Upper lobe of right lung (tissue), 1 donor: ENCODE measurements around the gene CDK13. TPM values are rescaled to one million over a fixed set of nuclear protein-coding genes. Genes with fewer than 3 reads are reported as not detected.
A peak's percentile ranks its signal among the peaks of the same experiment; 100 is the strongest.

Source experiments
- ATAC-seq: fragments of 200-7000 bp; cut with Tn5 transposase; one replicate; pipeline ENCODE4 v1.9.1; 2020; ENCODE audit warnings: mild to moderate bottlenecking, moderate library complexity
- DNase-seq: peaks from one replicate; pipeline ENCODE4 v3.0.0-alpha.2; 2020
- H3K27ac ChIP-seq: fragments of 200-600 bp; one replicate; pipeline ENCODE4 v1.8.0; 2022
- H3K27me3 ChIP-seq: fragments of 200-600 bp; one replicate; pipeline ENCODE4 v1.8.0; 2022; ENCODE audit warnings: mild to moderate bottlenecking
- H3K36me3 ChIP-seq: fragments of 200-600 bp; one replicate; pipeline ENCODE4 v1.8.0; 2022
- H3K4me1 ChIP-seq: fragments of 200-600 bp; one replicate; pipeline ENCODE4 v1.8.0; 2022
- H3K4me3 ChIP-seq: fragments of 200-600 bp; one replicate; pipeline ENCODE4 v1.8.0; 2022; ENCODE audit warnings: mild to moderate bottlenecking
- H3K9me3 ChIP-seq: fragments of 200-600 bp; one replicate; pipeline ENCODE4 v1.8.0; 2022
- CTCF ChIP-seq: fragments of 200-600 bp; IDR thresholded peaks from one replicate; pipeline ENCODE4 v1.8.0; 2022; ENCODE audit warnings: antibody characterized with exemption
- intact Hi-C: fragments of 100-400 bp; cut with DNase I; formaldehyde crosslinking; loops from one replicate; pipeline ENCODE4 v1.11.0; 2022
- total RNA-seq: library from RNA; stranded (reverse); fragmentation: NEBNext Ultra II Directional; extraction: Animal tissue kit (Norgen Biotek cat#: 25700); gene quantifications from one replicate; pipeline ENCODE4 v1.2.1, GENCODE V29; 2021
- donor health status: DM: no; HTN: yes; CAD: no; lungs with severe emphysema.

The CDK13 gene
- total RNA-seq, 1 donor from 2014 or later = 51.4 TPM

- H3K4me3 ChIP-seq = no peak overlapping the region
- H3K27ac ChIP-seq = peak overlapping the region; percentile 24
- H3K36me3 ChIP-seq = peaks cover 21% of the 10 kb centered on the region
- H3K4me1 ChIP-seq = no peaks in the 10 kb centered on the region
- no peak for ATAC-seq
- intact Hi-C loops = loop anchor here (10.0 kb wide), 1 partner anchor 164 kb away; no protein-coding TSS in a partner anchor
- H3K9me3 ChIP-seq = no peaks in the 10 kb centered on the region
- no peak for TF ChIP-seq CTCF
- no peak for DNase-seq
- no peaks in the 10 kb centered on the region for H3K27me3 ChIP-seq
Observed at GRCh38 chr7:40058636-40059035, 108.6 kb downstream of the CDK13 start.

- ATAC-seq = no peak
- H3K36me3 ChIP-seq = peaks cover 17% of the 10 kb centered on the region
- H3K9me3 ChIP-seq = no peaks in the 10 kb centered on the region
- TF ChIP-seq CTCF = no peak
- intact Hi-C loops = loop anchor here (10.0 kb wide), 1 partner anchor 164 kb away; no protein-coding TSS in a partner anchor
- no peaks in the 10 kb centered on the region for H3K4me1 ChIP-seq
- DNase-seq = no peak
- H3K27me3 ChIP-seq = no peaks in the 10 kb centered on the region
- H3K27ac ChIP-seq = peak overlapping the region; percentile 24
- H3K4me3 ChIP-seq = no peak overlapping the region
Observed at GRCh38 chr7:40059057-40059456, 109.0 kb downstream of the CDK13 start.

- TF ChIP-seq CTCF = no peak
- intact Hi-C loops = no loop called here
- ATAC-seq = no peak
- H3K27me3 ChIP-seq = no peaks in the 10 kb centered on the region
- no peak overlapping the region for H3K27ac ChIP-seq
- peaks cover 5% of the 10 kb centered on the region for H3K36me3 ChIP-seq
- H3K9me3 ChIP-seq = no peaks in the 10 kb centered on the region
- no peak overlapping the region for H3K4me3 ChIP-seq
- H3K4me1 ChIP-seq = no peaks in the 10 kb centered on the region
- DNase-seq = no peak
Observed at GRCh38 chr7:40072268-40072667, 122.2 kb downstream of the CDK13 start.

- Histone ChIP-seq H3K4me1 (no peaks in the 10 kb centered on the region), H3K27me3 (no peaks in the 10 kb centered on the region), H3K9me3 (no peaks in the 10 kb centered on the region), H3K27ac (no peak overlapping the region), H3K36me3 (no peaks in the 10 kb centered on the region), H3K4me3 (no peak overlapping the region)
- TF ChIP-seq CTCF = no peak
- no peak for DNase-seq
- no peak for ATAC-seq
- intact Hi-C loops = no loop called here
Observed at GRCh38 chr7:40073239-40073638, 123.2 kb downstream of the CDK13 start.

- Histone ChIP-seq H3K27me3 (no peaks in the 10 kb centered on the region), H3K27ac (no peak overlapping the region), H3K4me3 (no peak overlapping the region), H3K4me1 (no peaks in the 10 kb centered on the region), H3K36me3 (peaks cover 29% of the 10 kb centered on the region), H3K9me3 (no peaks in the 10 kb centered on the region)
- peak; percentile 71 for ATAC-seq
- DNase-seq = no peak
- intact Hi-C loops = no loop called here
- no peak for TF ChIP-seq CTCF
Observed at GRCh38 chr7:40077849-40078248, 127.8 kb downstream of the CDK13 start.

- H3K27ac ChIP-seq = no peak overlapping the region
- peaks cover 90% of the 10 kb centered on the region for H3K36me3 ChIP-seq
- H3K9me3 ChIP-seq = no peaks in the 10 kb centered on the region
- H3K27me3 ChIP-seq = no peaks in the 10 kb centered on the region
- ATAC-seq (no peak), DNase-seq (no peak)
- TF ChIP-seq CTCF = no peak
- H3K4me3 ChIP-seq = no peak overlapping the region
- H3K4me1 ChIP-seq = no peaks in the 10 kb centered on the region
- intact Hi-C loops = no loop called here
Observed at GRCh38 chr7:40092182-40092581, 142.1 kb downstream of the CDK13 start.
